ENCODE measurements around the gene L3MBTL3. TPM values are rescaled to one million over a fixed set of nuclear protein-coding genes. Genes with fewer than 3 reads are reported as not detected.

Gene L3MBTL3
- 11.8 TPM for total RNA-seq
- long read RNA-seq, partial matches to known transcripts, result 1 of 7 reads
- long read RNA-seq, other reads (novel, unspliced or antisense), result 5 of 7 reads

DNA sequence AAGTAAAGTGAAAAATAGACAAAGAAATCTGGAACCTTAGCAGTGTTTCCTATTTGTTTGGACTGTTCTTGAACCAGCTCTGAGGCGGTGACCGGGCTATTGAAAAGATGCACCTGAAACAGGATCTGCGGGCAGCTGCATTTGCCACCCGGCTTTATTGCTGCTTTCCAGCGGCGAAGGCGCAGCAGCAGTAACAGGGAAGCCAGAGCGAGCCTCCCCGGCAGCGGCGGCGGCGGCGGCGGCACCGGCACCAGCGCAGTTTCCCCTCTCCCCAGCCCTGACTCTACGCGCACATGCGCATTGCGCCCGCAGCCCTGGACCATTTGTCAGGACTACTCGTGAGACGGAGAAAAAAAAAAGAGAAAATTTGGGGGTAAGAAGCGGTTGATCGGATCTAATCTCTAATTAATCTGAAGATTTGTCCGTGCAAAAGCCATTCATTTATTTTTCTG is at the start of gene L3MBTL3:
Gene L3MBTL3, plus strand, starts transcription at position 290 of the 452 bp plus-strand sequence. CDS start 24,119 bp downstream, outside the sequence.
- intact Hi-C loops (cut with DNase I), result no loop called here
- H3K4me1 ChIP-seq, result peaks cover 5% of the 10 kb centered on the region
- DNase-seq (peak; percentile 93), ATAC-seq (peak; percentile 91 to 93)
- TF ChIP-seq, protein P1, sequence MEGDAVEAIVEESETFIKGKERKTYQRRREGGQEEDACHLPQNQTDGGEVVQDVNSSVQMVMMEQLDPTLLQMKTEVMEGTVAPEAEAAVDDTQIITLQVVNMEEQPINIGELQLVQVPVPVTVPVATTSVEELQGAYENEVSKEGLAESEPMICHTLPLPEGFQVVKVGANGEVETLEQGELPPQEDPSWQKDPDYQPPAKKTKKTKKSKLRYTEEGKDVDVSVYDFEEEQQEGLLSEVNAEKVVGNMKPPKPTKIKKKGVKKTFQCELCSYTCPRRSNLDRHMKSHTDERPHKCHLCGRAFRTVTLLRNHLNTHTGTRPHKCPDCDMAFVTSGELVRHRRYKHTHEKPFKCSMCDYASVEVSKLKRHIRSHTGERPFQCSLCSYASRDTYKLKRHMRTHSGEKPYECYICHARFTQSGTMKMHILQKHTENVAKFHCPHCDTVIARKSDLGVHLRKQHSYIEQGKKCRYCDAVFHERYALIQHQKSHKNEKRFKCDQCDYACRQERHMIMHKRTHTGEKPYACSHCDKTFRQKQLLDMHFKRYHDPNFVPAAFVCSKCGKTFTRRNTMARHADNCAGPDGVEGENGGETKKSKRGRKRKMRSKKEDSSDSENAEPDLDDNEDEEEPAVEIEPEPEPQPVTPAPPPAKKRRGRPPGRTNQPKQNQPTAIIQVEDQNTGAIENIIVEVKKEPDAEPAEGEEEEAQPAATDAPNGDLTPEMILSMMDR (IDR thresholded peaks at IDR 0.05), result no peak
- H3K4me3 ChIP-seq, result peak within 1 kb of the TSS; percentile 81
- H3K9me3 ChIP-seq, result no peaks in the 10 kb centered on the region
- H3K36me3 ChIP-seq, result no peaks in the 10 kb centered on the region
- peak within 1 kb of the TSS; percentile 76 for H3K27ac ChIP-seq
- H3K27me3 ChIP-seq (ENCODE audit: low read depth), result no peaks in the 10 kb centered on the region

DNA sequence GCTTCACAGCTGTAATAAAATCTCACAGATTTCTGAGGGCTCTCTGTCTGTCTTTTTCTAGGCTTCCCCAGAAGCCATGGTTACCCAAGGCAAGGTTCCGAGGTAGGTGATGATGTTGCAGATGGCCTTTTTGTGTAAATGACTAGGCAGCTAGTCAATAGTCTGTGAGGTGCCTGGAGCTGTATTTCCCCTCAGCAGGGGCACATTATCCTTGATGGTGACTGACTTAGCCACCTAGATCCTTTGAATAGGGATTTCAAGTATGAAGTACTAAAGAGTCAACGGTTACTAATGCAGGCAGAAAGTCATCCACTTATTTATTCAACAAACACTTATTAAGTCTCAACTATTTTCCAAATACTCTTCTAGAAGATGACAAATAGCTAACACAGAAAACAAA is 49.3 kb upstream of the L3MBTL3 start:
- ATAC-seq (peak in 1 of 2 donors; percentile 76), DNase-seq (no peak)
- H3K9me3 ChIP-seq, result no peaks in the 10 kb centered on the region
- intact Hi-C loops (cut with DNase I), result no loop called here
- TF ChIP-seq, protein P1 (IDR thresholded peaks at IDR 0.05), result no peak
- H3K27ac ChIP-seq, result no peak overlapping the region
- H3K4me1 ChIP-seq, result no peaks in the 10 kb centered on the region
- H3K36me3 ChIP-seq, result no peaks in the 10 kb centered on the region
- no peak overlapping the region for H3K4me3 ChIP-seq
- H3K27me3 ChIP-seq (ENCODE audit: low read depth), result peaks cover 4% of the 10 kb centered on the region

DNA sequence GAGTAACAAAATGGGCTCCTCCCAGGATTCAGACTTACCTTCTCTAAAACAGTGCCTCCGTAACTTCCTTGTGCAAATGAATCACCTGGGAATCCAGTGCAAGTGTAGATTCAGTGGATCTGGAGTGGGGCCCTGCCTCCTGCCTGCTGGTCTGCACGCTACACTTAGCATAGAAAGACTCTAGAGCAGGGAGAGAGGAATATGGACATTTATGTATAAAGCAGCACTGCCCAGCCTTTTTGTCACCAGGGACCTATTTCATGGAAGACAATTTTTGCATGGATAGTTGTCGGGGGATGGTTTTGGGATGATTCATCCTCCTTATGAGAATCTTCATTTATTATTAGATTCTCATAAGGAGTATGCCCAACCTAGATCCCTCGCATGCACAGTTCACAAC is 42.3 kb upstream of the L3MBTL3 start:
- intact Hi-C loops (cut with DNase I), result no loop called here
- H3K27me3 ChIP-seq (ENCODE audit: low read depth), result no peaks in the 10 kb centered on the region
- H3K4me1 ChIP-seq, result no peaks in the 10 kb centered on the region
- H3K4me3 ChIP-seq, result no peak overlapping the region
- no peaks in the 10 kb centered on the region for H3K36me3 ChIP-seq
- peaks cover 6% of the 10 kb centered on the region for H3K9me3 ChIP-seq
- no peak overlapping the region for H3K27ac ChIP-seq
- TF ChIP-seq, protein P1 (IDR thresholded peaks at IDR 0.05), result no peak
- no peak for ATAC-seq
- no peak for DNase-seq

DNA sequence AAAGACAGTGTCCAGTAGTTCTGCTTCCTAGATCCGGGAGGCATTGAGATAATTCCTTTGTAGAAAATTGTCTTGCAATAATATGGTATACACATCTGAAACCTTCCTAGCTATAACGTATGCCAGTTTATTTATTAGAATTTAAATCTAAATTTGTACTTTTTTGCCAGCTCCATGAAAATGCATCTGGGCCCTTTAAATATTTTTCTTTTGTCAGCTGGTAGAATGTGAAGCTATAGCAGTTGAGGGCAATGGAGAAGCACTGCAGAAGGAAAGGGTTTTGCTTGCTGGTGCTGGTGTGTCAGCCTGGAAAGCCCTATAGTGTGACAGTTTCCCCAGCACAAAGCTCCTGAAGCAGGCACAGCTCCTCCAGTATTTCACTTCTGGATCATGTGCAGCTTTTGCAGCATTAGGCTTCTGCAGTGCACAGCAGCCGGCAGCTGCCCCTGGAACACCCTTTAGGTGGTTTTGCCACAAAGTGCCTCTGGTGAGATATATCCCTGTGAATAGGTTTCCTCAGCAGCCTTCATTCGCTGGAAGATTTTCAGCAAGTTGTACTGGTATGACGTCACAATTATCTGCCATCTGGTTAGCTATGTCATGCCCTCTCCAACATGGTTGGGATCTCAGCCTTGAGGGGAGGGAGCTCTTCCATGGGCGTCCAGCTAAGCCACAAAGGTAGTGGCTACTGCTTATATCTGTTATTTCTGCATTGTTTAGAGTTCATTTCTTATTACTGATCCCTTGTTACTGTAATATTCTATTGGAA is 40.0 kb upstream of the L3MBTL3 start:
- Histone ChIP-seq H3K4me3 (no peak overlapping the region), H3K4me1 (no peaks in the 10 kb centered on the region), H3K27ac (no peak overlapping the region), H3K36me3 (no peaks in the 10 kb centered on the region), H3K9me3 (peaks cover 6% of the 10 kb centered on the region), H3K27me3 (ENCODE audit: low read depth) (no peaks in the 10 kb centered on the region)
- DNase-seq, result no peak
- TF ChIP-seq, protein P1 (IDR thresholded peaks at IDR 0.05), result no peak
- no peak for ATAC-seq
- intact Hi-C loops (cut with DNase I), result no loop called here

DNA sequence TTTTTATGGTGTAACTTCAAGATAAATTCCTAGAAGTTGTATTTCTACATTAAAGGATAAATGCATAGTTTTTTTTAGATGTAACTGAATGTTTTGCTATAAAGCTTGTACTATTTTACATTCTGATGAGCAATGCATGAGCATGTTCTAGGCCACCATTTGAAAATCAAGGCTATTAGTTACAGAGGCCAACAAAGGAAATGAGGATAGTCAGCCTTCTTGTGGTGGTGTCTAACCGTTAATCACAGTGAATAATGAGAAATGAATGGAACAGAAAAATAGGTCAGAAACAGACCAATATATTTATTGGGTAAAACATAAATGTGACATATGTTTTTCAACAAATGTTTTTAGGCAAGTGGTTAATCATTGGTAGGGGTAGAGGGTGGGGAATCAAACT is 37.6 kb upstream of the L3MBTL3 start:
- Histone ChIP-seq H3K9me3 (peaks cover 6% of the 10 kb centered on the region), H3K27ac (no peak overlapping the region), H3K4me3 (no peak overlapping the region), H3K36me3 (no peaks in the 10 kb centered on the region), H3K27me3 (ENCODE audit: low read depth) (no peaks in the 10 kb centered on the region), H3K4me1 (no peaks in the 10 kb centered on the region)
- no peak for DNase-seq
- ATAC-seq, result no peak
- TF ChIP-seq, protein P1 (IDR thresholded peaks at IDR 0.05), result no peak
- intact Hi-C loops (cut with DNase I), result no loop called here

Measured in lower lobe of right lung (tissue), 2 donors.